Body of pancreas (tissue), 4 donors: ENCODE data around the gene MRPL45.

Experiments
- CTCF ChIP-seq, 7 experiments: fragments of 450-650 bp in 4 of 7; fragments of 200-600 bp in 3 of 7; sonication (generic) in 3 of 7; IDR thresholded peaks; one replicate each; pipeline ENCODE4 v1.5.1; 2016 to 2019; ENCODE audit warnings: antibody characterized with exemption in 7 of 7
- POLR2A ChIP-seq, 3 donors: fragments of 450-650 bp; IDR thresholded peaks; one replicate each; pipeline ENCODE4 v1.6.1; 2016; ENCODE audit warnings: antibody characterized with exemption in 3 of 3, mild to moderate bottlenecking in 2 of 3

GRCh38 chr17:38363016-38363415 is 66.0 kb downstream of the MRPL45 start:
- no peak for TF ChIP-seq CTCF (IDR thresholded peaks at IDR 0.05)
- TF ChIP-seq POLR2A (IDR thresholded peaks at IDR 0.05) = no peak
